Measurements from ENCODE around the gene PLPP1.

GRCh38 chr5:55384072-55384471 lies 150.7 kb downstream of the PLPP1 start:
- no peak for TF ChIP-seq CTCF (IDR thresholded peaks at IDR 0.05; ENCODE audit: low read depth, low read length)
- TF ChIP-seq EZH2phosphoT487 (IDR thresholded peaks at IDR 0.05; ENCODE audit: low read depth), result no peak

Data from OCI-LY3 (cell line).